C4-2B (cell line): ENCODE measurements around the gene BICDL1.

Experiments
- CTCF ChIP-seq: fragments of 450-650 bp; conservative IDR thresholded peaks from 2 replicates; pipeline ENCODE4 v1.5.1; 2017; ENCODE audit warnings: mild to moderate bottlenecking
- ZFX ChIP-seq: fragments of 450-650 bp; IDR thresholded peaks from 2 replicates; pipeline ENCODE4 v1.6.1; 2017

GRCh38 chr12:119956047-119956446 lies 33.0 kb upstream of the BICDL1 start:
- peak; percentile 14; the same call in 1 of the 2 replicates for TF ChIP-seq CTCF
- no peak for TF ChIP-seq ZFX
